ENCODE measurements around the gene ANO1.
"Not testable (repeated sequence)": the region's sequence is repeated elsewhere in the genome, so short reads cannot be mapped to it uniquely, and the experiment has no call there.

ANO1 gene

DNA sequence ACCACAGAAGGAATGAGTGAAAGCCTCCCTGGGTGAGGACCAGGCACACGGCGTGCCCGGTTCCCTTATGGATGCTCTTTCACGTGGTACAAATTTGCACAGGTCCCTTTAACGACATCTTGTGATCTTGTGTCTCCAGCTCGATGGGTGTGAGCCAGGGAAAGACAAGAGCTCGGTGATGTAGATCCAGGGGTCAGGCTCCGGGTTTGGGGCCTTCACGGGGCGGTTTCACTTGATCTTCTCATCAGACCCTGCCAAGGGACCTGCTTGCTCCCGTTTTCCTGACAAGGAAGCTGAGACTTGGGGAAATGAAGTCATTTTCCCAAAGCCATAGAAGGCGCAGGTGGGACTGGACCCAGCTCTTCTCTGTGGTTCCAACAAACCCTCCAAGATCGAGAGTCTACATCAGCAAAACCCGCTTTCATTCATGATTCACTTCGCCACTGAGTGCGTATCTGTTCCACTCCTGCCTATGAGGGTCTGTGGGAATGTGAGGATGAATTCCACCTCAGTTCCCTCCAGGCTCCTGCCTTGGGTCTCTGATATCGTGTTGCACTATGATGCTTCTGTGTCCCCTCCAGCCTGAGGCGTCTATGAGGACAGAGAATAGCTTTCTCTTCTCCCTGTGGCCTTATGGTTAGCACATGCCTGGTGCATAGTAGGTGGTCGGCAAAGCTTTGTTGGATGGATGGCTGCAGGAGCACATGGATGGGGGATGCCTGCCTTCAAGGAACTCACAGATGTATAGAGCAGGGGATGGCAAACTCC lies 45.0 kb upstream of the ANO1 start:
- TF ChIP-seq, protein P1, sequence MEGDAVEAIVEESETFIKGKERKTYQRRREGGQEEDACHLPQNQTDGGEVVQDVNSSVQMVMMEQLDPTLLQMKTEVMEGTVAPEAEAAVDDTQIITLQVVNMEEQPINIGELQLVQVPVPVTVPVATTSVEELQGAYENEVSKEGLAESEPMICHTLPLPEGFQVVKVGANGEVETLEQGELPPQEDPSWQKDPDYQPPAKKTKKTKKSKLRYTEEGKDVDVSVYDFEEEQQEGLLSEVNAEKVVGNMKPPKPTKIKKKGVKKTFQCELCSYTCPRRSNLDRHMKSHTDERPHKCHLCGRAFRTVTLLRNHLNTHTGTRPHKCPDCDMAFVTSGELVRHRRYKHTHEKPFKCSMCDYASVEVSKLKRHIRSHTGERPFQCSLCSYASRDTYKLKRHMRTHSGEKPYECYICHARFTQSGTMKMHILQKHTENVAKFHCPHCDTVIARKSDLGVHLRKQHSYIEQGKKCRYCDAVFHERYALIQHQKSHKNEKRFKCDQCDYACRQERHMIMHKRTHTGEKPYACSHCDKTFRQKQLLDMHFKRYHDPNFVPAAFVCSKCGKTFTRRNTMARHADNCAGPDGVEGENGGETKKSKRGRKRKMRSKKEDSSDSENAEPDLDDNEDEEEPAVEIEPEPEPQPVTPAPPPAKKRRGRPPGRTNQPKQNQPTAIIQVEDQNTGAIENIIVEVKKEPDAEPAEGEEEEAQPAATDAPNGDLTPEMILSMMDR (IDR thresholded peaks at IDR 0.05): no peak
- TF ChIP-seq ZFX (IDR thresholded peaks at IDR 0.05; ENCODE audit: borderline replicate concordance): no peak
- no peak overlapping the region for H3K27ac ChIP-seq

DNA sequence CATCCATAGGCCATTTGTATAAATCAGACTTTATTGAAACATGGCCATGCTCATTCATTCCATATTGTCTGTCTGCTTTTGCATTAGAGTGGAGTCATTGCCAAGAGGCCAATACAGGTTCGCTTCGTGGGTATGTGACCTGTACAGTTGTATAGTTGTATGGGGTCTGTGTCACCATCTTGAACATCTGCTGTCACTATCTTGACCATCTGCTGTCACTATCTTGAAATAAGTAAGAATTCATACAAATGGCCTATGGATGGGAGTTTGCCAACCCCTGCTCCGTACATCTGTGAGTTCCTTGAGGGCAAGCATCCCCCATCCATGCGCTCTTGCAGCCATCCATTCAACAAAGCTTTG lies 44.4 kb upstream of the ANO1 start:
- no peak overlapping the region for H3K27ac ChIP-seq

DNA sequence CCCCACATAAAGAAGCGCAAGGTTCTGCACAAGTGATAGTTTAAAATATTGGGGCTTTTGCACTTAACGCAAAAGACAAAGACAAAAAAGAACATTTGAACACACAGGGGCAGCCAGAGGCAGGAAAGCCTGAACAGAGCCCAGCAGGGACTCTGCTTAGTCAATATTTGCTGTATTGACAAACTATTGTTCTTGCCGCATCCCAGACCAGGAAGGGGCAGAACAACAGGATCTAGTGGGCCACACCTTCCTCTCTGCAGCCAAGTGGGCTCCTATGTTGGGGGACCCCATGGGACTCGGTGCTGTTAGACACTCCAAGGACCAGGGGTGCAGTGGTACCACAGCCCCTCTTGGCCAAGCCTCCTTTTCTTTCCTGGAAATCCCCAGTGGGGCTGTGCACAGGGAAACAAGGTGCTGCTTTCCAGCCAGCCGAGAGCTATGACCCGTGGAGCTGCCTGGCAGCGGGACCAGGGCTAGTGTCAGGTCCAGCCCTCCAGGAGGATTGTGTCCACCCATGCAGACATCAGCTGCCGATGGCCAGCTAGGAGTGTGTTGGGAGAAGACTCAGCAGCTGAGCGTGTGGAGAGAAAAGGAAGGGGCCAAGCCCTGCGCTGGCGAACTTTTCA lies 43.3 kb upstream of the ANO1 start:
- TF ChIP-seq ZFX (IDR thresholded peaks at IDR 0.05; ENCODE audit: borderline replicate concordance): no peak
- TF ChIP-seq, protein P1 (IDR thresholded peaks at IDR 0.05): no peak

More for the DNA sequence above, 44.4 kb upstream of the ANO1 start:
- TF ChIP-seq, protein P1 (IDR thresholded peaks at IDR 0.05): no peak
- TF ChIP-seq ZFX (IDR thresholded peaks at IDR 0.05; ENCODE audit: borderline replicate concordance): no peak

DNA sequence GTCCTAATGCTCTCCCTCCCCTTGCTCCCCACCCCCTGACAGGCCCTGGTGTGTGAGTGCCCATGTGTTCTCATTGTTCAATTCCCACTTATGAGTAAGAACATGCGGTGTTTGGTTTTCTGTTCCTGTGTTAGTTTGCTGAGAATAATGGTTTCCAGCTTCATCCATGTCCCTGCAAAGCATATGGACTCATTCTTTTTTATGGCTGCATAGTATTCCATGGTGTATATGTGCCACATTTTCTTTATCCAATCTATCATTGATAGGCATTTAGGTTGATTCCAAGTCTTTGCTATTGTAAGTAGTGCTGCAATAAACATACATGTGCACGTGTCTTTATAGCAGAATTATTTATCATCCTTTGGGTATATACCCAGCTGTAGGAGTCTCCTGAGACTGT lies 42.5 kb upstream of the ANO1 start:
- not testable (repeated sequence) for H3K27ac ChIP-seq

More for the DNA sequence above, 43.3 kb upstream of the ANO1 start:
- no peak overlapping the region for H3K27ac ChIP-seq

DNA sequence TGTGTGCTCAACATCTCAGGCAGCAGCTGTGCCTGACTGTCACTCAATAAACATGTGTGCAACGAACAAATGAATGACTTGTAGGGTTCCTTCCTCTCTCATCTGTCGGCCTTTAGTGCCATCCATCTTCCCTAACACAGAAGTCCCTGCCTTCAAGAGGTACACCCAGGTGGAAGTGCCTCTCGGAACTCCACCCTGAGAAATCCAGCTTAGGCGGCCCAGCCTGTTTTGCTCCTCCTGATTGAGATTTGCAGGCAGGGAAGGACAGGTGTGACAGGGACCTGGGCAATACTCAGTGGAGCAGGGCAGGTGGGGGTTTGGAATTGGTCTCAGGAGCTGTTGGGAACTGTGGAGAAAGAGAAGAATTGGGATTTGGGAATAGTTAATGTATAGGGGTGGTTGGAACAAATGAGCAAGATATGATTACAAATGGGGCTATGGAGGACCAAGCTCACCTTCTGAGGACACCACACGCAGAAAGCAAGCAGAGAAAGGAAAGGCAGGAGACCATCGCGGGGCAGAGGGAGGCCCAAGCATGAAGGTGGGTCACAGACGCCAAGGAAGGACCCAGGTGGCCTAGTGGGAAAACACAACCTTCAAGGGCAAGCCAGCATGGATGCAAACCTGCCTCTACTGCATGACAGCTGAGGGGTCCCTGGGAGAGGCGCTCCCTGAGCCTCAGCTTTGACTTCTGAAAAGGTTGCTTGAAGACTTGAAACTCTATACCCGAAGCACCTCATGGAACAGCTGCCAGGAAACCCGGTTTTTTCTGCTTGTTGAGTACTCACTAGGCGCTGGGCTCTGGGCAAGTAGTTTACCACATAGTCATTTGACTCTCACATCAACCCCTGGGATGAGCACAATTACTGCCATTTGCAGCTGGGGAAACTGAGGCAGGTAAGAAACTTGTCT lies 40.9 kb upstream of the ANO1 start:
- no peak overlapping the region for H3K27ac ChIP-seq
- TF ChIP-seq ZFX (IDR thresholded peaks at IDR 0.05; ENCODE audit: borderline replicate concordance): no peak
- TF ChIP-seq, protein P1 (IDR thresholded peaks at IDR 0.05): no peak

DNA sequence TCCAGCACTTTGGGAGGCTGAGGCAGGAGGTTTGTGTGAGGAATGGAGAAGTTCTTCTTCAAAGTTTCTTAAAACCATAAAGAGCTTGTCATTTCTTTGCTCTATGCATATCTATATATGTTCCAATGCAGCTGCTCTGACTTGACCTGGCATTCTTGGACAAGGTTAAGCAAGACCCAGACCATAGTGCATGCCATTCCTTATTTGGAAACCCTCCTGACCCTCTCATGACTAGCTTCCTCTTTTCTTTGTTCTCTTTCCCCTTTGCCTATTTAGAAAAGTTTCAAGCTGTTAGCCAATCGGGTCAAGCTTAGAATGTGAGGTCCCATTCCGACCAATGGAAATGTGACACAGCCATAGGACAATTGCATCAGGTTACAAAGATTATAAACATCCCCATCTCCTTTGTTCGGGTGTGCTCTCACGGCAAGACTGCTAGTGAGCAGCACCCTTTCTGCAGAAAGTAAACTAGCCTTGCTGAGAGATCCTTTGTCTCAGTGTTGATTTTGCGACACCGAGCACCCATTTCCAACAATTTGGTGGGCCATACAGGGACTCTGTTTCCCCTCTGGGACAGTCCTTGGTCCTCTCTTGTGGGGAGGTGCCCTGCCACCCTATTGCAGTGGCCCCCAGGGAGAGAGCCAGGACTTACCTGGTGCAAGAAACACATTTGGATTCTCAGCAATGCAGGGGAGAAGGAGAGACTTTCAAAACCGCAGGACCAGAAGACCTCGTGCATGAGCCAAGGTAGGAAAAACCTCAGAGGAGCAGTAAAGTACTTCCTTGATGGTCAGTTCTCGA lies 39.9 kb upstream of the ANO1 start:
- TF ChIP-seq, protein P1 (IDR thresholded peaks at IDR 0.05): no peak
- no peak for TF ChIP-seq ZFX (IDR thresholded peaks at IDR 0.05; ENCODE audit: borderline replicate concordance)
- no peak overlapping the region for H3K27ac ChIP-seq

DNA sequence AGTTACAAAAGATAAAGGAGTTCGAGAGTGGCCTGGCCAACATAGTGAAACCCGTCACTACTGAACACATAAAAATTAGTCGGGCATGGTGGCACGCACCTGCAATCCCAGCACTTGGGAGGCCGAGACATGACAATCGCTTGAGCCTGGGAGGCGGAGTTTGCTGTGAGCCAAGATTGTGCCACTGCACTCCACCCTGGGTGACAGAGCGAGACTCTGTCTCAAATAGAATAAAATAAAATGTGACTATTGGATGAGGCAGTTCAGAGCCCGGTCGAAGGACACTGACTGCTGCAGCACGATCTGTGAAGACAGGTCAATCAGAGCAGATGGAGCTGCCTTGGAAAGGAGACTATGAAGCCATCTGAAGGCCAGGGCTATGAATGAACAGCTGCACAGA lies 37.7 kb upstream of the ANO1 start:
- H3K27ac ChIP-seq: no peak overlapping the region
- TF ChIP-seq, protein P1 (IDR thresholded peaks at IDR 0.05): no peak
- no peak for TF ChIP-seq ZFX (IDR thresholded peaks at IDR 0.05; ENCODE audit: borderline replicate concordance)
